AG09319 (cell line): ENCODE measurements around the gene CSNK2A1.

Source experiments
- DNase-seq: peaks from one replicate; pipeline ENCODE4 v3.0.0-alpha.2; 2010; ENCODE audit warnings: low read depth; ENCODE audit errors: extremely low read depth
- TF ChIP-seq, protein P1 (sequence below): IDR thresholded peaks from 2 replicates; pipeline ENCODE4 v1.5.1; 2011; ENCODE audit warnings: low read depth, mild to moderate bottlenecking, inconsistent platforms, low read length, moderate library complexity

Gene CSNK2A1

DNA sequence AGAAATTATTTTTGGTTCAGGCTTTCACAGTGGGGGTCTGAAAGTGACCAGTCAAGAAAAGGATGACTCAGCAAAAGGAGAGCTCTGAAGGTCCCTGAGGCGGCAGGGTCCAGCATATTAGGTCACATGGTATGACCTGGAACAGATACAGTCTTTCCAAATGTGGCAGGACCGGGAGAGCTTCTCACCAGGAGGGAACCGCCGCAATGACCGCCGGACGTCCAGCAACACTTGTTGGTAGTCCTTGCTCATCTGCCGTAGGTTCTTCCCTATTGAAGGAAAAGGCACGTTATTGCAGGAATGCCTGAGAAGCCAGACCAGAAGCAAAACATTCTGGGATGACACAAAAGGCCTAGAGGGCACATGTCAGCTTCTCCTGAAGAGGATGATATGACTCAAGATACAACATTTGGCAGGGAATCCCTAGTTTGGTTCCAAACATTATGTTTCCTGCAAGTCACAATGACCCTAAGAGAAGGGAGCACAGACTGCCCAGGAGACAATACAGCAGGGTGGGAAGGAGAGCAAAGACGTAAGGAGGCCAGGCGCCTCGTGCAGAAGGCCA lies 98.6 kb downstream of the CSNK2A1 start:
- TF ChIP-seq, protein P1, sequence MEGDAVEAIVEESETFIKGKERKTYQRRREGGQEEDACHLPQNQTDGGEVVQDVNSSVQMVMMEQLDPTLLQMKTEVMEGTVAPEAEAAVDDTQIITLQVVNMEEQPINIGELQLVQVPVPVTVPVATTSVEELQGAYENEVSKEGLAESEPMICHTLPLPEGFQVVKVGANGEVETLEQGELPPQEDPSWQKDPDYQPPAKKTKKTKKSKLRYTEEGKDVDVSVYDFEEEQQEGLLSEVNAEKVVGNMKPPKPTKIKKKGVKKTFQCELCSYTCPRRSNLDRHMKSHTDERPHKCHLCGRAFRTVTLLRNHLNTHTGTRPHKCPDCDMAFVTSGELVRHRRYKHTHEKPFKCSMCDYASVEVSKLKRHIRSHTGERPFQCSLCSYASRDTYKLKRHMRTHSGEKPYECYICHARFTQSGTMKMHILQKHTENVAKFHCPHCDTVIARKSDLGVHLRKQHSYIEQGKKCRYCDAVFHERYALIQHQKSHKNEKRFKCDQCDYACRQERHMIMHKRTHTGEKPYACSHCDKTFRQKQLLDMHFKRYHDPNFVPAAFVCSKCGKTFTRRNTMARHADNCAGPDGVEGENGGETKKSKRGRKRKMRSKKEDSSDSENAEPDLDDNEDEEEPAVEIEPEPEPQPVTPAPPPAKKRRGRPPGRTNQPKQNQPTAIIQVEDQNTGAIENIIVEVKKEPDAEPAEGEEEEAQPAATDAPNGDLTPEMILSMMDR: no peak
- DNase-seq: no peak

DNA sequence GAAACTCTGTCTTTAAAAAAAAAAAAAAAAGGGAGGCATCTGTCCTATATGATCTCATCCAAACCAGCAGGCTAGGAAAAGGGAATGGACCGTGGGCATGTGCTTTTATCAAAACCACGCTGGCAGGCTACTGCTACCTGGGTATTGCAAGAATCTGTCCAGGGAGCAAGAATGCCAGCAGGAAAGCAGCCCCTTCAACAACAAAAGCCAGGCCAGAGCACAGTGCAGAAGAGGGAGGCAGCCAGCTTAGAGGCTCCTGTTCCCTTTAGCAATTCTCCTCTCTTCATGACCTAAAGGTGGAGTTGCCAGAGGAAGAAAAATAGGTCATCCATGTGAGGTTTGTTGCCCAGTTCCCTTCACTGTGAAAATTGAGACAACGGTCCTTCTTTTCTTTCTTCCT lies 99.5 kb downstream of the CSNK2A1 start:
- DNase-seq: no peak
- TF ChIP-seq, protein P1: no peak

DNA sequence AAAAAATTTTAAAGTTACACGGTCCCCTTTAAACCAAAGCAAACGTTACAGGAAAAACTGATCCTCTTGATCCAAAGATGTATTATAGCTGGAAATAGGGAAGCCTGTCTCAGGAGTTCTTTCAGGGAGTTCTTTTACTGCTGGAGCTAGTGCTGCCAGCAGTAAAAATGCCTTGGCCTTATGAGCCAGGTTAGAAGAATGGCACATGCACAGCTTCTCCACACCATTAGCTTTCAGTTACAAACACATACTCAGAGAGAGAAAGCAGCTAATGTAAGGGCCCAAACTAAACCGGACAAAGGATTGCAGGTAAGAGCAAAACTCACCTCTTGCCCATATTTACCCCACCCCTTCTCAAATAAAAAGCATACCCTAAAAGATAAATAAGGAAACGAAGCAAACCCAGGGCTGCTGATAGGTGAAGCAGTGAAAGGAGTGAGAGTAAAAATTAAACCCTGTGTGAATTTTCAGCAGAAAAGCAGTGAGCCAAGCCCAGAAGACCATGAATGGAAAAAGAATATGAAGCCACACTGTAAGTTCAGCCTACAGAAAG lies 100.3 kb downstream of the CSNK2A1 start:
- TF ChIP-seq, protein P1: no peak
- no peak for DNase-seq

DNA sequence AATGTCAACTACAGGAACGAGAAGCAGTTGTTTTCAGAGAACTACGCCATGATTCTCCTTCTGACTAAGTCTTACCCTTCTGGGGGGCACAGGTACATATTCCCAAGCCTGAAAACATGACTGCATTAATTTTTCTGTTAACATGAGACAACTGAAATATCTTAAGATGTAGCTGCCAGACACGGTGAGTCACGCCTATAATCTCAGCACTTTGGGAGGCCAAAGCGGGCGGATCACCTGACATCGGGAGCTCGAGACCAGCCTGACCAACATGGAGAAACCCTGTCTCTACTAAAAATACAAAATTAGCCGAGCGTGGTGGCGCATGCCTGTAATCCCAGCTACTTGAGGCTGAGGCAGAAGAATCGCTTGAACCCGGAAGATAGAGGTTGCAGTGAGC lies 103.0 kb downstream of the CSNK2A1 start:
- no peak for DNase-seq
- TF ChIP-seq, protein P1: no peak

DNA sequence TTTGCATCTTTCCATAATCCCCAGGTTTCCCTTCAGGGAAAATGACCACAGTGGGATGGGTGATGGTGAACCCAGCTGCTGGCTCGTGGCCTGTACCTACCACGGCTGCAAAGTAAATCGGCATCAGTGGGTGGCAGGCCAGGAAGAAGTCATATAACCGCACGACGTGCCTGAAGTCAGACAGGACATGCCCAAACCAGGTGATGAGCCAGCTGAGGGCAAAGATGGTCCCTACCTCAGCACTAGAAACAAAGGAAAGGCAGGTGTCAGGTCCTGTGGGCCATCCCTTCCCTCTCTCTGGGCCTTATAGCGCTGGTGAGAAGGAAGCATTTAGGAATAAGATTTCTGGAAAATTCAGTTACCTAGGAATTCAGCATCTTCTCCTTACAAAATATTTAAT lies 103.4 kb downstream of the CSNK2A1 start:
- no peak for DNase-seq
- TF ChIP-seq, protein P1: no peak

DNA sequence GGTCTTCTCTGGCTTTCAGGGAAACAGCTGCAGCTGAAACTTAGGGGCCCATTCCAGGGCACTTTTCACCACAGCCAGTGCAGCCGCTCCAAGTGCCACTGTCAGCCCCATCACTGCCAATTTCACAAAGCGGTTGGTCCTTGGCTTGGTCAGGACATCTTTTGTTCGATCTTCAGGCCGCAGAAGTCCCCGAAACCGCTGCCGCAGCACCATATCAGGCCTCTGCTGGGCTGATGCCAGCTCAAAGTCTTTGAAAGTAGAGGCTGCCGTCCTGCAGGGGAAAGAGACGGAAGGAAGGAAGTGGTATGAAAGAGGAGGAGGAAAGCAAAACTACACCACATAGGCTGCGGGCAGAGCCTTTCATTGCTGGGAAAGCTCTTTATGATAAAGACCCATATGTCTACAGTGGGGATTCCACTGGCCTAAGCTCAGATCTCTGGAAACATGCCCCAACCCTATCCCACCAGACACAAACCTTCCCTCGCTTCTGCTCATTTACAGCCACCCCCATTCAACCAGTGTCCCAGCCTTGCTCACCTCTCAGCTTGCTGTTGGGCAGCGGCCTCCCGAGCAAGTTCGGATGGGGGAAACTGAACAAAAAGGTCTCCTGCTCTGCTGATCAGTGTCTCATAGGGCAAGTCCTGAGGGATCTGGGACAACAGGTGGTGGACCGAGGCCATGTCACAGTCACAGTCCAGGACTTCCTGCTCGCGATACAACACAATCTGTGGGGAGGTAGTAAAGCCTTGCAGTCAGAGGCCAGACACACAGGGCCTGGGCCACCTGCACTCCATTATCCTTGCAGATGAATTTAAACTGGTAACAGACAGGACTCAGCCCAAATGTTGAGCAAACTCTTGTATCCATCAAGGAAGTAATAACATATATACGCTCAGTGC lies 104.8 kb downstream of the CSNK2A1 start:
- DNase-seq: no peak
- TF ChIP-seq, protein P1: no peak
